GM19452 (cell line): ENCODE data around the gene KCTD13.
"Not testable (repeated sequence)": the region's sequence is repeated elsewhere in the genome, so short reads cannot be mapped to it uniquely, and the experiment has no call there.

Experiments
- ATAC-seq: cut with Tn5 transposase; IDR thresholded peaks from one replicate; pipeline ENCODE4 v1.9.1; 2021; ENCODE audit not compliant: unreplicated experiment

KCTD13 gene

DNA sequence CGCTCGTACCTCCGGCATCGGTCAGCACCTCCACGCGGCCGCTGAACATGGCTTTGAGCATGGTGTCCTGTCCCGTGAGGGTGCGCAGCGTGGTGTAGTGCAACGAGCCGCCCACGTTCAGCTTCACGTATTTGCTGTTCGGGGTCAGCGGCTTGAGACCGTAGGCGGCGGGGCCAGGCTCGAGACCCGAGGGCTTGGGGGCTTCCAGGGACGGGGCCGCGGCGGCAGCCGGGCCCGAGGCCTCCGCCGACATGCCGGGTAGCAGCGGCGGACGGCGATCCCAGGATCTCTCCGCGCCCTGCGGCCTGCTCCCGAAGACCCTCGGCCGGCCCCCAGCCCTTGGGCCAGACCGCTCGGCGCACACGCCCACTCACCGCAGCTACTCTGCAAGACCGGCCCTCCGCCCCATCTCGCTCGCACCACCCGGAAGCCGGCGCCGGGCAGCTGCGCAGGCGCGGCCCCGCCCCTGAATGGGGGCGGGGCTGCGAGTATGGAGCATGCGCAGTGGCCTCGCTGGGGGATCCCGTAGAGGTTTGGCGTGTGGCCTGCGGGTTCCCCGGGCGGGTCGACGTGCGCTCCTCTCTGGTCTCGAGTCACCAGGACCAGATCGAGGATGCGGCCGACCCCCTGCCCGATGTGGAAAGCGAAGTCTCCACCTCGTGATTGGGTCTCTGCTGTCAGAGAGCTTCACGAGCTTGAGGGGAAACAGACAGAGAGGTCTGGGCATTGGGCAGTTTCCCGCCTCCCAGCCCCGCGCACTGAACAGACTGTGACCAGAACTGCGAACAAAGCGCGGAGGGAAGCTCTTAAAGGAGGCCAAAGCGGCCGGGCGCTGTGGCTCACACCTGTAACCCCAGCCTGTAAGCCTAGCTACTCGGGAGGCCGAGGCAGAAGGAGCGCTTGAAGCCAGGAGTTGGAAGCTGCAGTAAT lies at the start of gene KCTD13:
Gene KCTD13 (minus strand): TSS at position 446 of the 930 bp plus-strand sequence. CDS start 193 bp downstream, at position 253.
- ATAC-seq = peak; percentile 83

- no peak for ATAC-seq
These were observed 49.1 kb upstream of the KCTD13 start for GRCh38 chr16:29975134-29975538.

DNA sequence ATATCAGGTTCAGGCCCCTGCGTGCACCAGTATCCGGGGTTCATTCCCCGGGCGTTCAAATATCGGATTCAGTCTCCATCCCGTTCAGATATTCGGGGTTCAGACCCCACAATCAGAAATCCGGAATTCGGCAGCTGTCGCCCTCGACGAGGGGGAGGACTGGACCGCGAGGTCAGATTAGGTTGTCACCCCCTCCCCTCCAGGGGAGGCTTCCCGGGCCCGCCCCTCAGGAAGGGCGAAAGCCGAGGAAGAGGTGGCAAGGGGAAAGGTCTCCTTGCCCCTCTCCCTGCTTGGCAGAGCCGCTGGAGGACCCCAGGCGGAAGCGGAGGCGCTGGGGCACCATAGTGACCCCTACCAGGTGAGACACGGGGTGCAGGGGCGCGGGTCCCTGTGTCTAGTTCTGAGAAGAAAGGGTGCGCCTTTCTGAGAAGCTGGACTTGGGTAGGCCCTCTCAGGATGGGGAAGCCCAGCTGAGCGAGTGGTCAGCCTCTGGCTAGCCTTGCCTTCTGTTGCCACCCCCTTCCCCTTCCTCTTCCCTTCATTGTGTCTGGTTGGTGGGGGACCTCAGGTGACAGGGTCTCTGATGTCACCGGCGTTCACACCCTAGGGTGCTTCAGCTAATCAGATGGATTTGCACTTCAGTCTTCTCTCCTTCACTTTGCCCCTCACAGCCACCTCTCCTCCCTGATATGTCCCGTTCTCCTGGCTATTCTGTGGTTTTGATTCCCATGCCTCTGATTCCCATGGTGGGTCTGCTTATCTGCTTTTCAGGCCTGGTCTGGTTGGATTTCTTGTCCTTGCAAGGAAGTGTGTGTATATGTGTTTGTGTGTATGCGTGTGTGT lies 48.5 kb upstream of the KCTD13 start:
- no peak for ATAC-seq

- peak; percentile 92 for ATAC-seq
These were observed 47.6 kb upstream of the KCTD13 start, which contains the start of gene TAOK2 for GRCh38 chr16:29973384-29974246. TSS of gene TAOK2 (plus strand) at chr16:29973868. CDS start at chr16:29977773, 3,905 bp downstream.

- no peak for ATAC-seq
These were observed 47.0 kb upstream of the KCTD13 start for GRCh38 chr16:29972992-29973383.

DNA sequence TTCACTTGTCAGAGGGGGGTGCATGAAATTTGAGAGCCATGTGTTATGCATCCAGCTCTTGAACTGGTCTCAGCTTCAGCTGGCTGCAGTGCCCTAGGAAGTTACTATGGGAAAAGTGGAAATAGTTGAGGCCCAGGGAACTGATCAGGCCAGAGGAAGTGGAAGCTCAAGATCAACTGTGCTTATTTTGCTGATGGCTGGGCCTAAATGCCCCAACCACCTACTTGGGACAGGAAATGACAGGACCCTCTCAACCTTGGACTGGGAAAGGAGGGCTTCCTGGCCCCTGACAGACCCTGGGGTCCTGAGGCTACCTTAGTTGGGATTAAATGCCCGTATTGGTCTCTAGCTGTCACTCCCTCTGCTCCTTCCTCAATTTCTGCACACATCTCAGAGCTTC lies 46.5 kb upstream of the KCTD13 start:
- ATAC-seq = no peak

DNA sequence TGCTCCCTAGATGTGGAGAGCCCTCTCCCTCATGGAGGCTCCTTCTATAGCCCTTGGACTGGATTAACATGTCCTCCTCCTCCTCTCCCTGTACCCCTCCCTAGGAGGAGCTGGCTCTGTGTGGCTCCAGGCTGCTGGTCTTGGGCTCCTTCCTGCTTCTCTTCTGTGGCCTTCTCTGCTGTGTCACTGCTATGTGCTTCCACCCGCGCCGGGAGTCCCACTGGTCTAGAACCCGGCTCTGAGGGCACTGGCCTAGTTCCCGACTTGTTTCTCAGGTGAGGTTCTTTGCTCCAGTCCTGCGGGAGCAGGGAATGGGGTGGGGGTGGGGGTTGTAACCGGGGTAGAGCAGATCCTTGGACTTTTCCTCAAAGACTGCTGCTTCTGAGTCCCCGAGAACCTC lies 45.3 kb upstream of the KCTD13 start:
- no peak for ATAC-seq

GRCh38 chr16:29968205-29968604 lies 42.2 kb upstream of the KCTD13 start:
- ATAC-seq = no peak

DNA sequence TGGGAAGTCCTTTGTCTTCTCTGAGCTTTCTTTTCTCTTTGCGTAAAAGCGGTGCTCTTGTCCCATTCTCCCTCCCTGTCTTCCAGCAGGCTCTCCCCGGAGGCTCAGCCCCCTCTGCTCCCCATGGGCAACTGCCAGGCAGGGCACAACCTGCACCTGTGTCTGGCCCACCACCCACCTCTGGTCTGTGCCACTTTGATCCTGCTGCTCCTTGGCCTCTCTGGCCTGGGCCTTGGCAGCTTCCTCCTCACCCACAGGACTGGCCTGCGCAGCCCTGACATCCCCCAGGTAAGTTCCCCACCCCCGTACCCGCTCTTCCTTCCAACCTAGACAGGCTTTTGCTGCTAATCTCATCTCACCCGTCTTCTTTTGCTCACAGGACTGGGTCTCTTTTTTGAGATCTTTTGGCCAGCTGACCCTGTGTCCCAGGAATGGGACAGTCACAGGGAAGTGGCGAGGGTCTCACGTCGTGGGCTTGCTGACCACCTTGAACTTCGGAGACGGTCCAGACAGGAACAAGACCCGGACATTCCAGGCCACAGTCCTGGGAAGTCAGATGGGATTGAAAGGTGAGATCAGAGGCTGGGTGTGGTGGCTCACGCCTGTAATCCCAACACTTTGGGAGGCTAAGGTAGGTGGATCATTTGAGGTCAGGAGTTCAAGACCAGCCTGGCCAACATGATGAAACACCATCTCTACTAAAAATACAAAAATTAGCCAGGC lies 37.2 kb upstream of the KCTD13 start:
- ATAC-seq = no peak

DNA sequence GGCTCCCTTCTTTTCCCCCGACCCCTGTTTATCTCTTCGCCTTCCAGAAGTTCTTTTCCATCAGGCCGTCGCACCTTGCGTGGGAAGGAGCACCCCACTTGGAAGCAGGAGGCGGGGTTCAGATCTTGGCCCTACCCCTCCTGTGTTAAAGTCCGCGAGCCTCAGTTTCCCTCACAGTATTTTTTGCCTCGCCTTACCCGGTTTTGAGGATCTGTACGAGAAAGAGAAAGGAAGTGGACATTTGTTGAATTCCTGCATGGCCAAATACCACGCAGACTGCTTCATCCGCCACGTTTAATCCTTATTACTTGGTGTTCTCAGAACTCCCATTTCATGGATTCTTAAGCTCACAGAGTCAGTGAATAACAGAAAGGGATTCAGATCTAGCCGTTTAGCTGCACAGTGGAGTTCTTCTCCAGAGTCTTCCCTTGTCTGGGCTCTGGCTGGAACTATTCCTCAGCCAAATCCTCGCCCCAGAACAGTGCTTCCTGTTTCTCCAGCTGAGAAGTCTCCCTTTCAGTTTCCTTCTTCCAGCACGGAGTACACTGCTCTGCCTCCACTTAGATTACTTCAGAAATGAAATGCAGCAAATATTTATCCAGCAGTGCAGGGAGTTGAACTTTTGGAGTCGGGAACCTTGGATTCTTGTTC lies 36.4 kb upstream of the KCTD13 start:
- no peak for ATAC-seq

DNA sequence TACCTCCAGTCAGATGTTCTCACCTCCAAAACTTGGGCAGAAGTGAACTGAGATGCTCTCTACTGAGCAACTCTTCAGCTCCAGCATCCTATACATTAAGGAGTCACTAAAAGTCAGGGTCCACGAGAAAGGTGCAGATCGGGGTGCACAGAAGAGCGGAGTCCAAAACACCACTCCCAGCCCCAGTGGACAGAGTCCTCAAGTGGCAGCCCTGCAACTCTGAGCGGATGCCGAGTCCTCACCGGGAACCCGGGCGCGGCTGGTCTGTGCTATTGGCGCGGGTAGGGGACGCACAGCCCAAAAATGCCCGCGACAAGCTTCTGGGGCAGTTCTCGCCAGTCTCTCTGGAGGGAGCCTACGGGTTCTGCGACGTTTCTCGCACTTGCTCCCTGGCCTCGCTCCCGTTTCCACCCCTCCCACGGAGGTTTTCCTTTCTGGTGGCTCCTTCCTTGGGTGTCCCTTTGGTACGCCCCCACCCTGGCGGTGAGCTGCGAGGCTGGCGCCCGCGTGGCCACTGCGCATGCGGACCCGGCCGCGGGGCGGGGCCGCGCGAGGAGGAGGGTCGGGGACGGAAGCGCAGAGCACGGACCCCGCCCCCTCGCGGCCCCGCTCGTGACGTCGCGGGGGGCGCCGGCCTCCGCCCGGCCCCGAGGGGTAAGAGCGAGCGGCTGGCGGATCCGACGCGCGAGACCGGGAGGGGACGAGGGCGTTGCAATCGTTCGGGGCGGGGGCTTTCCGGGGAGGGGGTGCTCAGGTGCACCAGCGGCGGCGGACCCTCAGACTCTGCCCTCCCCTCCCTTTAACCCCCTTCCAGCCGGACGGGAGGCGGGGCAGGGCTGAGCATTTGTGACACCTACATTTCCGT lies 35.7 kb upstream of the KCTD13 start, which contains the start of gene TMEM219:
Gene TMEM219 (plus strand): TSS at position 601 of the 865 bp plus-strand sequence. CDS start 1,065 bp downstream, outside the sequence.
- ATAC-seq = peak; percentile 83

DNA sequence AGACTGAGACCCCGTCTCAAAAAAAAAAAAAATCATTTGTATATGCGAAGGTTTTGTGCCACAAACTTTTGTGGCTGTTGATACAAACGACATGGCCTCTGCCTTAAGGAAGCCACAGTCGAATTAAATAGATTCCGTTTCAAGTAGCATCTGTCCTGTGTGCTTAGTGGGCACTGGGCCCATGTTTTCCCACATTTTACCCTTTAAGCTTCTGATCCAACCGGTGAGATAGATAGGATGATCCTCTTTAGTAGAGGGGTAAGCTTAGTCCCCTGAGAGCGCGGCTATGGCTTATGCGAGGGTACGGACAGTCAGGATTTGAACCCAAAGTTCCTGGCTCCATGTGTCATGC lies 35.1 kb upstream of the KCTD13 start:
- no peak for ATAC-seq

DNA sequence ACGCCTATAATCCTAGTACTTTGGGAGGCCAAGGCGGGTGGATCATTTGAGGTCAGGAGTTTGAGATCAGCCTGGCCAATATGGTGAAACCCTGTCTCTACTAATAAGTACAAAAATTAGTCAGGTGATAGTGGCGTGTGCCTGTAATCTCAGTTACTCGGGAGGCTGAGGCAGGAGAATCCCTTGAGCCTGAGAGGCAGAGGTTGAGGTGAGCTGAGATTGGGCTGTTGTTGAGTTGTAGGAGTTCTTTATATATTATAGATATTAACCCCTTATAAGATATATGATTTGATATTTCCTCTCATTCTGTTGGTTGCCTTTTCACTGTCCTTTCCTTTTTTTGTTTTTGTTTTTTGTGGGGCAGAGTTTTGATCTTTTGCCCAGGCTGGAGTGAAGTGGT lies 33.8 kb upstream of the KCTD13 start:
- not testable (repeated sequence) for ATAC-seq

DNA sequence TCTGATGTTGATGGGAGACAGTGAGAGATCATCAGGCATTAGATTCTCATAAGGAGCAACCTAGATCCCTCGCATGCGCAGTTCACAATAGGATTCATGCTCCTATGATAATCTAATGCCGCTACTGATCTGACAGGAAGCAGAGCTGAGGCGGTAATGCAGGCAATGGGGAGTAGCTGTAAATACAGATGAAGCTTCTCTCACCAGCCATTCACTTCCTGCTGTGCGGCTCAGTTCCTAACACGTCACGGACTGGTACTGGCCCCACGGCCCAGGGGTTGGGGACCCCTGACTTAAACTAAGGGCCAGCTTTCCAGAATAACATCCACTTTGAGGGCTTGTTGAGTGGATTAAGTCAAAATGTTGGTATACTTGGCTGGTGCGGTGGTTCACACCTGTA lies 33.3 kb upstream of the KCTD13 start:
- no peak for ATAC-seq

GRCh38 chr16:29958756-29959155 lies 32.7 kb upstream of the KCTD13 start:
- ATAC-seq = no peak

DNA sequence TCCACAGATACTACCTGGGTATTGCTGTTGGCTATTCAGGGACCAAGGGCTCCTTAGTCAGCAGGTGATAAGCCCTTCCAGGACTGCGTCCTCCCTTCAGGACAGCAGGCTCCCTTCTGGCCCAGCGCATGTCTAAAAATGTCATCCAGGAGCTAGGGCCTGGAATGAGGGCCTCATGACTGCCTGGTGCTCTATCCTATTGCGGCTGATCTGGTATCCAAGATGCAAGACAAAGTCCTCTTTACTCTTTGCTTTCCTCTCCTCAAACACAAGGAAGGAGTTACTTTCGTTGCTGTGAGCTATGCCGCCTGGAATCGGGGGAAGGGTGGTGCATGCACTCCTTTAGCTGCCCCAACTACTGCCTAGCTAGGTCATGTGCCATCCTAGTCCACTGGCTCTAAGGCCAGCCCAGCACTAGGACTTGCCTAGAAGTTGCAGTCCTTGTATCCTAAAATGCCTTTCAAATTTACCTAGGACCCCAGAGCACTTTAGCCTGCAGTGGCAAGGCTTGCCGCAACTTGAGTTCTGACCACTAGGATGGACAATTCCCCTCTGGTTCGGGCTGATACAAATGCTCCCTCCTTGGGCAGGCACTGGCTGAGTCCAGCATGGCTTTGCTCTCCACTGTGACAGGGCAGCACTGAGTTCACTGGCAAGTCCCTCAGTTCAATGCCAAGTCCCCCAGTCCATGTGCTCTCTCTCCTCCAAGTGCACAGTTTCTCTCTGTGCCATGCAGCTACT lies 25.8 kb upstream of the KCTD13 start:
- no peak for ATAC-seq

DNA sequence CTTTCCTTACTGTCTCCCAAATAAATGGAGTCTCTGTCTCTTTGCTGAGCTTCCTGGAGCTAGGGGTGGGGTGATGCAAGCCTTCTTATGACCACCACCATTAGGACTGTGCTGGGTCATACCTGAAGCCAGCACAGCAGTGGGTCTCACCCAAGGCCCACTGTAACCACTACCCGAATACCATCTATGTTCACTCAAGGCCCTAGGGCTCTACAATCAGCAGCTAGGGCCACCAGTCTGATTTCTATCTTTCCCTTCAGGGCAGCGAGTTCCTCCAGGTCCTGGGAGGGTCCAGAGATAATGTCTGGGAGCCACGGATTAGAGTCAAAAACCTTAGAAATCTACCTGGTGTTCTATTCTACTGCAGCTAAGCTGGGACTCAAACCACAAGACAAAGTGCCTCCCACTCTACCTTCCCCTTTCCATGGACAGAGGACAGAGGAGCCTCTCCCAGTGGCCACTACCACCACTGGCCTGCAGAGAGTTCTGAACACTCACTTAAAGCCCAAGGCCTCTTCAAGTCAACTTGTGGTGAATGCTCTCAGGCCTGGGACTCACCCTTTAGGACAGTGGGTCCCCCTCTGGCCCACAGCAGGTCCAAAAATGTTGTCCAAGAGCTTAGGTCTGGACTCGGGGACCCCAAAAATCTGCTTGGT lies 24.9 kb upstream of the KCTD13 start:
- ATAC-seq = no peak
